ENCODE results near the gene BACH1.

DNA sequence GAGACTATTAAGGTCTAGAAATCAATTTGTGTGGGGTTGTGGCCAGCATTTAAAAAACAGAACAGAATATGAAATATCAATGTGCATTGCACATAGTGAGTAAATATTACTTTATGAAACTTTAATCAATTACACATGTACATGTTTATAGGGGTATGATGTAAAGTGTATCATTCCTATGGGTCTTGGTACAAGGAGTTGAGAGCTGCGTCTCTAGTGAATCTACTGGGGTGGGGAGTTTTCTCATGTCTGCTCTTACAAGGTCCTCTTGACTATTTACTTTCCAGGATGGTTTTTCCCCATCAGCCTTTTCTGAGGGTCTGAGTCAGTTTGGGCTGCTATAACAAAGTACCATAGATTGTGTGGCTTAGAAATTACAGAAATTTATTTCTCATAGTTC, 75.8 kb downstream of the BACH1 start:
- TF ChIP-seq GATA2 (IDR thresholded peaks at IDR 0.05; ENCODE audit: insufficient read depth, insufficient read length, low read depth, low read length) (no peak), CTCF (IDR thresholded peaks at IDR 0.05; ENCODE audit: extremely low read depth in 1 of 2, insufficient read depth in 1 of 2, low read depth in 1 of 2, low read length in 2 of 2) (no peak), POLR2A (IDR thresholded peaks at IDR 0.05; ENCODE audit: low read depth, low read length) (no peak), EZH2 (IDR thresholded peaks at IDR 0.05; ENCODE audit: borderline replicate concordance, low read depth, low read length, severe bottlenecking) (no peak), POLR2AphosphoS5 (IDR thresholded peaks at IDR 0.05; ENCODE audit: insufficient read depth, low read depth, low read length) (no peak), JUN (IDR thresholded peaks at IDR 0.05; ENCODE audit: borderline replicate concordance, insufficient read depth, insufficient read length, low read depth) (no peak), MAX (IDR thresholded peaks at IDR 0.05; ENCODE audit: insufficient read depth, insufficient read length) (no peak)

Data from endothelial cell of umbilical vein (primary cell).